Fibroblast of mammary gland (primary cell): ENCODE data around the gene TRPV2.

Source experiments
- DNase-seq: peaks from one replicate; pipeline ENCODE4 v3.0.0-alpha.2; 2010; ENCODE audit warnings: low read depth
- H3K4me3 ChIP-seq: 2 replicates; pipeline ENCODE4 v1.5.1; 2011; ENCODE audit warnings: low read depth, mild to moderate bottlenecking, low read length, moderate library complexity; ENCODE audit not compliant: control insufficient read depth
- TF ChIP-seq, protein P1 (sequence below): conservative IDR thresholded peaks from 2 replicates; pipeline ENCODE4 v1.5.1; 2011; ENCODE audit warnings: low read depth, low read length, inconsistent platforms; ENCODE audit not compliant: control insufficient read depth, insufficient read depth

The TRPV2 gene

DNA sequence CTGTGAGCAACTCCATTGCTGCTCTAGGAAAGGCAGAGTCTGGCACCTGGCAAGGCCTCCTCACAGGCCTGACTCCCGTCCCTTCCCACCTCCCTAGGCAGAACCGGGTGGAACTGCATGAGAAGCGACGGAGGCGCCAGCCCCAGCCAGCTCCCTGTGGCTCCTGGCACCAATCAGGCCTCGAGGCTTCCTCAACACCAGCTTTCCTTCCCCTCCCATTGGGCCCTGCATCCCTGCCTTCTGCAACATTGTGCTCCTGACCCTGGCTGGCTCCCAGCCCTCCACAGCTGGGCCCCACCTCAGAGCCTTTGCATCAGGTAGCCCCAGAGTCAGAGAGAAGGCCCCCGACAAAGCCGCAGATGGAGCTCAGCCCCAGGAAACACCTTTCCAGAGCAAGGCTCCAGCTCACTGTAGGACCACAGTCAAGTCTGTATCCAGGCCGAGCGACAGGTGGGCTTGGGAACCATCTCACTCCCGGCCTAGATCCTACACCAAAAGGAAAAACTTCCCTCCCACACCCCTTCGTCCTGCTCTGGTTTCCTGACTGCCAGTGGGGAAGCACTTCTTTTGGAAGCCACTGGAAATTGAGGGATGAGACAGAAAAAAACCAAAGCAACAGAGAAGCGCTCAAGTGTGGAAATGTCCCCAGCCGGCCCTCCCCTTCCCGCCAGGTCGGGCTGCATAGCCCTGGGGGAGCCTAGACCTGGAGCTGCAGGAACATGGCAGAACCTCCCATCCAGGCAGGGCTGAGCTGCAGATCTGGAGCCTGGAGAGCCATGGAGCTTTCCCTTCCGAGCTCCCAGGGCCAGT lies 45.6 kb downstream of the TRPV2 start:
- H3K4me3 ChIP-seq: no peak overlapping the region
- TF ChIP-seq, protein P1, sequence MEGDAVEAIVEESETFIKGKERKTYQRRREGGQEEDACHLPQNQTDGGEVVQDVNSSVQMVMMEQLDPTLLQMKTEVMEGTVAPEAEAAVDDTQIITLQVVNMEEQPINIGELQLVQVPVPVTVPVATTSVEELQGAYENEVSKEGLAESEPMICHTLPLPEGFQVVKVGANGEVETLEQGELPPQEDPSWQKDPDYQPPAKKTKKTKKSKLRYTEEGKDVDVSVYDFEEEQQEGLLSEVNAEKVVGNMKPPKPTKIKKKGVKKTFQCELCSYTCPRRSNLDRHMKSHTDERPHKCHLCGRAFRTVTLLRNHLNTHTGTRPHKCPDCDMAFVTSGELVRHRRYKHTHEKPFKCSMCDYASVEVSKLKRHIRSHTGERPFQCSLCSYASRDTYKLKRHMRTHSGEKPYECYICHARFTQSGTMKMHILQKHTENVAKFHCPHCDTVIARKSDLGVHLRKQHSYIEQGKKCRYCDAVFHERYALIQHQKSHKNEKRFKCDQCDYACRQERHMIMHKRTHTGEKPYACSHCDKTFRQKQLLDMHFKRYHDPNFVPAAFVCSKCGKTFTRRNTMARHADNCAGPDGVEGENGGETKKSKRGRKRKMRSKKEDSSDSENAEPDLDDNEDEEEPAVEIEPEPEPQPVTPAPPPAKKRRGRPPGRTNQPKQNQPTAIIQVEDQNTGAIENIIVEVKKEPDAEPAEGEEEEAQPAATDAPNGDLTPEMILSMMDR: no peak
- no peak for DNase-seq

DNA sequence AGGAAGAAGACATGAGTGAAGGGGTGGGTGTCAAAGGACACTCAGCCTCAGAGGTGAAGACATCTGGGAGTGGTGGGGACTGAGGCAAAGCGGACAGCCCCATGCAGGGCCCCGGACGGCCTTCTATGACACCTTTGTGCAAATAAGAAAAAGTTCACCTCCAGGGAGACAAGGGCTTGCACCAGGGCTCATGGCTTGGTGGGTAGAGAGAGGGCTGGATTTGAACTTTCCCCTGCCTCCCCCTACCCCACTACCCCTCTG lies 46.2 kb downstream of the TRPV2 start:
- DNase-seq: no peak
- TF ChIP-seq, protein P1: no peak
- H3K4me3 ChIP-seq: no peak overlapping the region

DNA sequence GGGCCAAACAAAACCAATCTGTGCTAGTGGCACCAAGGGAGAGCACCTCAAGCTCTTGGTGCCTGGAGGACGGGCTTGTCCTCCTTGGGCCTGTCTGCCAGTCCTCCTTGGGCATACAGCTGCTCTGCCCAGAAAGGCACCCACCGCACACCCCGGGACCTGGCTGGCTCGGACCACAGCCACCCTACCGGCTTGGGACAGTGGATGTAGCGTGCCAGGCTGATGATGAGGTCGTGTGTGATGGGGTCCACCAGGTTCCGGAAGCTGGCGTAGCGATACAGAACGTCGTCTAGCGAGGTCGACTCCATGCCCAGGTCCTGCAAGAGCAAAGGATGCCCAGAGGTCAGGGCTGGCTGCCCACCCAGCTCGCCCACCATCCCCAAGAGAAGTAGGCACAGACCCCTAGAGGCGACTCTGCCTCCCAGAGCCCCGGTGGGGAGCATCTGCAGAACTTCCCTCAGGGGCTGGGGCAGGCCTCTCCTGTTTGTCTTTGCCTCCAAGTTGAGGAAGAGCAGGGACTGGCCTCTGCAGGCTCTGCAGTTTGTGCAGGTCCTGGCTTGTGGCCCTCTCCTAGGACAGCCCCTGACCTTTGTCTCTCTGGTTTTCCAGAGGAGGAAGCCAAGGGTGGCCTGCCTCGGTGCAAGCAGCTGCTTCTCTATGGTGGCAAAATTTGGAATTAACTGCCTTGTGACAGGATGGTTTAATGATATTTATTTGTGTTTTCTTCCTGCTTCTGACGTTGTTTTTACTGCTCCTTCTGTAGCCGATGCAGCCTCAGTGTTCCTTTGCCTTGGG lies 46.9 kb downstream of the TRPV2 start:
- no peak overlapping the region for H3K4me3 ChIP-seq
- TF ChIP-seq, protein P1: no peak
- DNase-seq: no peak

DNA sequence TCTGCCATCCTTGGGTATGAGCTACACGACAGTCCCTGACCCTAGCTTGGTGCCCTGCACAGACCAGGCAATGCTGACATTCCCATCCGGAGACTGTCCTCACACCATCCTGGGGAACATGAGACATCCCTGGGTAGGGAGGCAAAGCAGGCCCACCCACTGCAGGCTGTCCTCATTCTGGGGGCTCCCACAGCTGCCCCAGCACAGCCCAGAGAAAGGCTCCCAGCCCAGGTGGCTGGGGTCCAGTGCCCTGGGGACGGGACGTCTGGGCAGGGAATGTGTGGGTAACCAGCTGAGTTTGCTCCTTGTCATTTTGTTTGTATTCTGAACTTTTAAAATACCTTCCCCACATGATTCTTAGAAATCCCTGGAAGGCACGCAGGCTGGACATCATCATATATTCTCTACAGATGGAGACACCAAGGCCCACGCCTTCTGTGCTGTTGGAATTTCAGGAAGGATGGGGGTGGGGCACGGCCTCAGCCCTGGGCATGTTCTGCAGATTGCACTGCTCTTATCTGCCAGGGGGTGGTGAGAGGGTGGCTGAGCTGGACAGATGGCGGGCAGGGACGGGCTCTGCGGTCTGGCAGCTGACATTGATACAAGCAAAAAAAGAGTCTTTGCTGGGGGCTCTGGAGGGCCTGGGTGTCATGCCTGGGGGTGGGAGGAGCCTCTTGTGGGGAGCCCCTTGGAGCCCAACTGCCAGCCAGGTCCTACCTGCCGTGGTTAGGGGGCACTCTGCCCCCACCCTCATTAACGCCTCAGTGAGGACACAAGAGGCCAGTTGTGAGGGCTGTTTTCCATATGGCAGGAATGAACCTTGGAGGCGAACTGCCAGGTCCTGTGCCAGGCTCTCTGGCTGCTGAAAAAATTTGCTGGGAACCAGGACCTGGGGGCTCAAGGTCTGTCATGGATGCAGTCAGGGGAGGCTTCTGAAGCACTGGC lies 48.3 kb downstream of the TRPV2 start:
- no peak overlapping the region for H3K4me3 ChIP-seq
- TF ChIP-seq, protein P1: no peak
- DNase-seq: no peak

DNA sequence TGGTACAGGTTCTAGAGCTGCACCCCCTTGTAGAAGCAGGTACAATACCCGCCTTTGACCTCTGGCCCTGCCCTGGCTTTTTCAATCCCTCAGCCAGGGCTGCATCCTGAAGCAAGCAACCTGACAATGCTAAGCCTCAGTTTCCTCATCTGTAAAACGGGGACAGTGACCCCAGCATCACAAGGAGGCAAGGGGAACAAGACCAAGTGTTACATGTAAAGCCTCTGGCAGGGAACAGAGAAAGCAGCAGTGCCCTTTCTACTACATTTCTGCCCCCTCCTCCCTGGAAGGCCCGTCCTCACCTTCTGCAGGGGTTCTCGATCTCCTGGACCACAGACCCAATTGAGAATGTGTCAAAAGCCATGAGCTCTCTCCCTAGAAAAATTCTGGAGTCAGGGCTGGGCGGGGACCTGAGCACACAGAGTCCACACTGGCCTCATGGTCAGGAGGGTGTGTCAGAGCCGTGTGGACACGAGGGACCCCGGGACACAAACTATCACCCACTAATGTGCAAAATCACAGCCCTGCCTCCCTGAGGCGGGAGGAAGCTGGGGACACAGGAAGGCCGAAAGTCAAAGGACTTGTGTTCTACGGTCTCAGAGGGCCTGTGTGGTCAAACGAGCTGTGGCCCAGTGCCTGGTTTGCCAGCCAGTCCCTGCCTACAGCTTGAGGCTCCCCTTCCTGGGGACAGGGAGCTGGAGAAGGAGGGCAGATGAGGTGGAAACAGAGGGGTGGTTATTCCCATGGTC lies 49.1 kb downstream of the TRPV2 start:
- no peak for DNase-seq
- TF ChIP-seq, protein P1: no peak
- H3K4me3 ChIP-seq: no peak overlapping the region

DNA sequence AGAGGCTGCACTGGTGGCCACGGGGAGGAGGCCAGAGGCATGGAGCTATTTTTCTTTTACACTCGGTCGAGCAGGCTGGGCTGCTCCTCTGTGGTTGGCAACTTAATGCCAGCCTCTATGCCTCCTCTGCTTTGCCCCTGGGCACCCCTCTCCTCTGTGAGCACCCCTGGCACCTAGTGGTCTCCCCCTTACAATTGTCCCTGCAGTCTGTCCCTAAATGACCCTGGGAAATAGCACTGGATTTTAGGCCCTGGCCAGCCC lies 49.6 kb downstream of the TRPV2 start:
- no peak overlapping the region for H3K4me3 ChIP-seq
- DNase-seq: no peak
- TF ChIP-seq, protein P1: no peak
